HG02938 (cell line): Measurements from ENCODE around the gene SPG7.
"Not testable (repeated sequence)": the region's sequence is repeated elsewhere in the genome, so short reads cannot be mapped to it uniquely, and the experiment has no call there.

Experiments
- ATAC-seq: cut with Tn5 transposase; IDR thresholded peaks from one replicate; pipeline ENCODE4 v1.9.1; 2021; ENCODE audit warnings: mild to moderate bottlenecking, moderate library complexity; ENCODE audit not compliant: unreplicated experiment

SPG7 gene

GRCh38 chr16:89561142-89561883 is 53.1 kb downstream of the SPG7 start:
- peak; percentile 17 for ATAC-seq

GRCh38 chr16:89561884-89562599 is 53.8 kb downstream of the SPG7 start:
- ATAC-seq: no peak

GRCh38 chr16:89562939-89563338 is 54.7 kb downstream of the SPG7 start:
- ATAC-seq: no peak

GRCh38 chr16:89563639-89564392 is 55.6 kb downstream of the SPG7 start:
- ATAC-seq: no peak

- ATAC-seq: no peak
Measured at GRCh38 chr16:89564476-89565255, 56.5 kb downstream of the SPG7 start.

- ATAC-seq: no peak
Measured at GRCh38 chr16:89565256-89565505, 57.0 kb downstream of the SPG7 start.

- ATAC-seq: no peak
Measured at GRCh38 chr16:89565506-89566372, 57.5 kb downstream of the SPG7 start.

- ATAC-seq: no peak
Measured at GRCh38 chr16:89567656-89568594, 59.7 kb downstream of the SPG7 start.

- no peak for ATAC-seq
Measured at GRCh38 chr16:89569506-89570341, 61.5 kb downstream of the SPG7 start.

- no peak for ATAC-seq
Measured at GRCh38 chr16:89570342-89570923, 62.2 kb downstream of the SPG7 start.

- ATAC-seq: not testable (repeated sequence)
Measured at GRCh38 chr16:89570983-89571598, 62.9 kb downstream of the SPG7 start.

- ATAC-seq: no peak
Measured at GRCh38 chr16:89571636-89572035, 63.4 kb downstream of the SPG7 start.

- no peak for ATAC-seq
Measured at GRCh38 chr16:89572073-89572484, 63.9 kb downstream of the SPG7 start.

GRCh38 chr16:89572485-89573205 is 64.4 kb downstream of the SPG7 start:
- no peak for ATAC-seq

- ATAC-seq: no peak
Measured at GRCh38 chr16:89573826-89574680, 65.8 kb downstream of the SPG7 start.

- no peak for ATAC-seq
Measured at GRCh38 chr16:89574681-89575246, 66.6 kb downstream of the SPG7 start.
